ENCODE data around the gene GNG10. TPM values are rescaled to one million over a fixed set of nuclear protein-coding genes. Genes with fewer than 3 reads are reported as not detected.

The GNG10 gene
- total RNA-seq, 2 experiments from 2014 or later = 18.0 to 19.3 TPM

DNA sequence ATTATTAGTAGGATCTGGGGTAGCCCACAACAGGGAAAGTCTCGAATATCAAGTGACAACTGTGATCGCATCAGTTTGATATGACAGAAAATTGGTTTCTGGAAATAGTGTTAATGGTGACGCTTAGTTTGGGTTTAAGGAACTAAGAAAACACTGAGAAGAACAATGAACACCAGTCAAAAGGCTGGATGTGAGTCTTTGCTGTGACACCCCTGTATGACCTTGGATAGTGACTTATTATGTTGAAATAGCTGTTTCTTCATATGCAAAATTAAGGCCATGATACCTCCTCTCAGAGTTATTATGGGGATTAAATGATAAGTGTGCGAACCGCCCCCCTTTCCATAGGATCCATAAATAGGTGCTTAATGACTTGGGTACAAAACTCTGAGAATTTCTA, 29.3 kb upstream of the GNG10 start:
- no peak for DNase-seq
- Mint-ChIP-seq H3K9me3 (no peaks in the 10 kb centered on the region), H3K4me1 (peaks cover 41% of the 10 kb centered on the region), H3K4me3 (peak overlapping the region; percentile 89), H3K36me3 (ENCODE audit: low read depth) (peaks cover 4% of the 10 kb centered on the region), H3K27ac (peak overlapping the region; percentile 91), H3K27me3 (no peaks in the 10 kb centered on the region)
- CTCF ChIA-PET = interaction anchor here (0.5 to 1.6 kb wide), 2 partner anchors 30 to 48 kb away, joined by 3 read pairs; no protein-coding TSS in a partner anchor
- POLR2A ChIA-PET = no interaction called here

DNA sequence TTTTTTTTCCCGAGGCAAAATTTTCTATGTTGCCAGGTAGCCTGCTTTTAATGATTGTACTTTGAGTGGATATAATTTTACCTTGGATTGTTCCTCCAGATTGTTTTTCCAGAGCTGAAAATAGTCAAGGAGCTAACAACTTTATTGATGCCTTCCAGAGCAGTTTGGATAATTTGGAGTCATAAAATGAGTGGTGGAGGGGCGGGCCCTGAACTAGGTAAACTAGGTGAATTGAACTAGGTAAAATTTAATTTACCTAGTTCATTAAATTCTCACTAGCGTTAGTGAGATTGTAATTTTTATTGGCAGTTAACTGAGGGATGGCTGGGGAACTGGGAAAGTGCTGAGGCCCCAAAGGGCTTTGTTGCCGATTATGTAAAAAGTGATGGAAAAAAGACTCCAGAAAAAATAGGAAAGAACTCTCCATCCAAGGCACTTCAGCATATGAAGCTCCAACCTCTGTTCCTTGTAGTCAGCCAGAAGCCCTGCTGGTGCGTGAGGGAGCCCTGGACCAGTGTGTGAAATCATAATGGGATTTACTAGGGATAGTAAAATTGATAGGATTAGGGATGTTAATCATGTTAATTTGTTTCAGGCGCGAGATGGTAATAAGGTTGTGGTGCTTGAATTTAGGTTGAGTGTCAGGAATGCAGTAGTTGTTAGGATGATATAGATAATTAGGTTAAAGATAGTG, 28.6 kb upstream of the GNG10 start:
- H3K9me3 Mint-ChIP-seq = no peaks in the 10 kb centered on the region
- peak overlapping the region; percentile 89 for H3K4me3 Mint-ChIP-seq
- H3K36me3 Mint-ChIP-seq (ENCODE audit: low read depth) = peaks cover 4% of the 10 kb centered on the region
- ChIA-PET POLR2A (no interaction called here), CTCF (interaction anchor here (0.5 kb wide), 1 partner anchor 47 kb away, joined by 3 read pairs; no protein-coding TSS in a partner anchor)
- no peak overlapping the region for H3K27ac Mint-ChIP-seq
- H3K27me3 Mint-ChIP-seq = no peaks in the 10 kb centered on the region
- DNase-seq = no peak
- H3K4me1 Mint-ChIP-seq = peaks cover 41% of the 10 kb centered on the region

DNA sequence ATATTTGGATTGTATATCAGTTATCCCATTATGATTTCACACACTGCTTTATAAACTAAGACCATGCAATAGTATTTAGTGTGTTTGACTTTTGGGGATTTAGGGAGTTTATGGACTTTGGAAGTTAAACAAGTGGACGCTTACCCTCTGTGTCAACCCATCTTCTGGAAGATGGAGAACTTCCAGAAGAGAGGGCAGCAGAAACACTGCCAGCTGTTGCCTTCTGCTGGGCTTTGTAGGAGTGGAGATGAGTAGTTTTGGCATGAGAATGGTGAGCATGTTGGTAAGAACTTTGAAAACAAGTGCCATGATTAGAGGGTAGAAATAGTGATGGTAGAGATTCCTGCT, 28.0 kb upstream of the GNG10 start:
- CTCF ChIA-PET = no interaction called here
- Mint-ChIP-seq H3K4me1 (peaks cover 41% of the 10 kb centered on the region), H3K36me3 (ENCODE audit: low read depth) (peaks cover 4% of the 10 kb centered on the region), H3K9me3 (no peaks in the 10 kb centered on the region), H3K27ac (no peak overlapping the region), H3K27me3 (no peaks in the 10 kb centered on the region), H3K4me3 (peak overlapping the region; percentile 89)
- POLR2A ChIA-PET = interaction anchor here (0.5 kb wide), 1 partner anchor 134 kb away, joined by 3 read pairs; no protein-coding TSS in a partner anchor
- no peak for DNase-seq

DNA sequence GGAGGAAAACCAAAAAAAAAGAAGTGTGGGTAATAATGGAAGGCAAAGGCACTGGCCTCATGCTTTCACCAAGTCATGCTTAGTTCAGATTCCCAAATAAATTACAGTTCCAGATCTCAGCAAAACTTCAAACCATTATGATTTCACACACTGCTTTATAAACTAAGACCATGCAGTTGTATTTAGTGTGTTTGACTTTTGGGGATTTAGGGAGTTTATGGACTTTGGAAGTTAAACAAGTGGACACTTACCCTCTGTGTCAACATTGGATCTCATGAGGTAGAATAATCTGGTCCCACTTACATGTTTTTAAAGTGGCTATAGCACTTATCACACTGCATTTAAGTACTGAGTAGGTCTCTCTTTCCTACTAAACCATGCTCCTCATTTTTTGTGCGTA, 26.5 kb upstream of the GNG10 start:
- Mint-ChIP-seq H3K36me3 (ENCODE audit: low read depth) (peaks cover 4% of the 10 kb centered on the region), H3K4me3 (no peak overlapping the region), H3K27me3 (no peaks in the 10 kb centered on the region), H3K27ac (no peak overlapping the region), H3K9me3 (no peaks in the 10 kb centered on the region), H3K4me1 (peaks cover 41% of the 10 kb centered on the region)
- ChIA-PET CTCF (no interaction called here), POLR2A (no interaction called here)
- no peak for DNase-seq

DNA sequence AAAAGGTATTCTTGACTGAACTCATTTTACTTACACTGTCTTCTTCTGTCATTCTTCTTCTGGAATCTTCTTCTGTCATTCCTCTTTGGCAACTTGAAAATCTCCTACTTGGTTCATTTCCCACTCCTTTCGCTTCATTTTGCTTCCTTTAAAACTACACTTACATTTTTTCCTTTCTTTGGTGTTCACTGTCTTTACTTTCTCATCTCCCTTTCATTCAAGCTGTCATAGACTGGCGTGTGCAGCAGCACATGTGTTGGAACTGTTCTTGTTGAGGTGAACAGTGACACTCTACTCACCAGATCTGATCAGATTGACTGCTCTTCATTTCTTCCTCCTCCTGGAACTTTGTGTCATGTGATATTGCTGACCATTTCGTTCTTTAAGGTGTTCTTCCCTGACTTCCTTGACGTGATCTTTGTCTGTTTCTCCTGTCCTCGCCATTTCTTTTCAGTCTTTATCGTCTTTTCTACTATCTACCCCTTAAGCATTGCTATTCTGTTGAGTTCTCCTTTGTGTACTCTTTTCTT, 23.9 kb upstream of the GNG10 start:
- peaks cover 4% of the 10 kb centered on the region for H3K36me3 Mint-ChIP-seq (ENCODE audit: low read depth)
- POLR2A ChIA-PET = no interaction called here
- peaks cover 29% of the 10 kb centered on the region for H3K4me1 Mint-ChIP-seq
- no peaks in the 10 kb centered on the region for H3K27me3 Mint-ChIP-seq
- CTCF ChIA-PET = no interaction called here
- H3K27ac Mint-ChIP-seq = no peak overlapping the region
- no peaks in the 10 kb centered on the region for H3K9me3 Mint-ChIP-seq
- no peak overlapping the region for H3K4me3 Mint-ChIP-seq
- DNase-seq = no peak

DNA sequence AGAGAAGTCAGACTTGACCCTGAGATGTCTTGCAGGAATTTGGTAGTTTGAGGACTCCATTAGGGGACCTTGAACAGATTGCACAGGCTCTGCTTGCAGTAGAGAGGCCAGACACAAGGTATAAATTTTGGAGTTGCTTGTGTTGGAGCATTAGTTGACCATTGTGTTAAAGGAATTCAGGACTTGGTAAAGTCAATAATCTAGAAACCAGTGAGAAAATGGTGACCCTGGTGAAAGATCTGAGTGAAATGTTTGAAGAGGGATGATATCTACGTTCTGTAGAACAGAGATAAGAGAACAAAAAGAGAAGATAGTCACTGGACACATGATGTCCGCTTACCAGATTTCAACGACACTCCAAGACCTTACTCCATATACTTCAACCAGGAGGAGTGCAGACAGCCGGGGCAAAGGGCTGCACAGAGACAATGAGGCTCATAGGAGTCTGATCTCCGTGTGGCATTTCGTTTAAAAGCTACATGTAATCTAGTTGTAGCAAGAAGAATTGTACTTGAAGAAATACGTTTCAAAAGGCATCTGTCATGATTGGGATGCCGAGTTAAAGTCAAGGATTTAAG, 17.1 kb upstream of the GNG10 start:
- CTCF ChIA-PET = no interaction called here

DNA sequence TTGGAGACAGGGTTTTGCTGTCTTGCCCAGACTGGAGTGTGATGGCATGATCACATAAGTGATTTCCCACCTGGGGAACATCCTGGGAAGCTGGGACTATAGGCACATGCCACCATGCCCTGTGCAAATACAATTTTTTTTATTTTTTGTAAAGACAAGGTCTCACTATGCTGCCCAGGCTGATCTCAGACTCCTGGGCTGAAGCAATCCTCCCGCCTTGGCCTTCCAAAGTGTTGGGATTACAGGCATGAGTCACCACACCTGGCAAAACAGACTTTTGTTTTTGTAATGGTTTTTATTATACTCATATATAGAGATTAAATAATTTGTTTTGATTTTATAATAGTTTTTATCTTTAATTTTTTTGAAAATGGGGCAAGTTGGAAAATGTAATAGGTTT, 15.6 kb upstream of the GNG10 start:
- Mint-ChIP-seq H3K27ac (no peak overlapping the region), H3K27me3 (no peaks in the 10 kb centered on the region), H3K4me3 (no peak overlapping the region), H3K36me3 (ENCODE audit: low read depth) (peaks cover 24% of the 10 kb centered on the region), H3K4me1 (peaks cover 1% of the 10 kb centered on the region), H3K9me3 (no peaks in the 10 kb centered on the region)
- POLR2A ChIA-PET = no interaction called here
- DNase-seq = no peak
- CTCF ChIA-PET = no interaction called here

More for the DNA sequence above, 17.1 kb upstream of the GNG10 start:
- peaks cover 19% of the 10 kb centered on the region for H3K36me3 Mint-ChIP-seq (ENCODE audit: low read depth)
- no peak overlapping the region for H3K27ac Mint-ChIP-seq
- POLR2A ChIA-PET = no interaction called here
- peaks cover 1% of the 10 kb centered on the region for H3K4me1 Mint-ChIP-seq
- no peaks in the 10 kb centered on the region for H3K27me3 Mint-ChIP-seq
- no peaks in the 10 kb centered on the region for H3K9me3 Mint-ChIP-seq
- no peak overlapping the region for H3K4me3 Mint-ChIP-seq
- no peak for DNase-seq

DNA sequence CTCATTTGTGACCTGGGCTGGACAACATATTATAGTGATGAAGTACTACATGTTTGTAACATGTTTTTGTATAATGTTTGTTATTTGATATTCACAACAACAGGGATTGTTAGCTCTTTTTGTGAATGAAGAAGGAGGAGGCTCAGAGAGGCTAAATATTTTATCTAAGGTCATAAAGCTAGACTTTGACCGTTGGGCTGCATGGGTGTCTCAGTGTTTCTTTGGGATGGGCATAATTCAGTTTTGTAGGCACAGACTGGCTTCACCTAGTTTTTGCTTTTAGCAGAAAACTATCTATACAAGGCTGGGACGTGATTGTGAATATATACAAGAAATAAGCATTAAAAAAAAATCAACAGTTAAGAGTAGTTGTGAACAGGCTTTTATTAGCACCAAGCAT, 15.0 kb upstream of the GNG10 start:
- peaks cover 24% of the 10 kb centered on the region for H3K36me3 Mint-ChIP-seq (ENCODE audit: low read depth)
- CTCF ChIA-PET = no interaction called here
- POLR2A ChIA-PET = no interaction called here
- no peak for DNase-seq
- no peaks in the 10 kb centered on the region for H3K27me3 Mint-ChIP-seq
- H3K4me3 Mint-ChIP-seq = no peak overlapping the region
- peaks cover 1% of the 10 kb centered on the region for H3K4me1 Mint-ChIP-seq
- no peaks in the 10 kb centered on the region for H3K9me3 Mint-ChIP-seq
- H3K27ac Mint-ChIP-seq = no peak overlapping the region

DNA sequence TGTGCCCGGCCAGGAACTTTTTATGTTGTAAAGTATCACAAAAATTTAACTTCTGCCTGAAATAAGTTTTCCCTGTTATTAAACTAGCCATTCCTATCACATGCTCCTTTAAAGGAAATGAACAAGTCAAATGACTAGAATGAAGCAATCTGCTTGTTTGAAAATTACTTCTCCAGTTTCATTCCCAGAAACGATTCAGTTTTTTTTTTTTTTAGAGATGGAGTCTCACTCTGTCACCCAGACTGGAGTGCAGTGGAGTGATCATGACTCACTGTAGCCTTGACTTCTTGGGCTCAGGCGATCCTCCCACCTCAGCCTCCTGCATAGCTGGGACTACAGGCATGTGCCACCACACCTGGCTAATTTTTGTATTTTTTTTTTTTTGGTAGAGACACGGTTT, 13.3 kb upstream of the GNG10 start:
- Mint-ChIP-seq H3K27me3 (no peaks in the 10 kb centered on the region), H3K27ac (no peak overlapping the region), H3K9me3 (no peaks in the 10 kb centered on the region), H3K4me3 (no peak overlapping the region), H3K4me1 (peaks cover 1% of the 10 kb centered on the region), H3K36me3 (ENCODE audit: low read depth) (peaks cover 22% of the 10 kb centered on the region)
- ChIA-PET POLR2A (no interaction called here), CTCF (no interaction called here)
- no peak for DNase-seq

DNA sequence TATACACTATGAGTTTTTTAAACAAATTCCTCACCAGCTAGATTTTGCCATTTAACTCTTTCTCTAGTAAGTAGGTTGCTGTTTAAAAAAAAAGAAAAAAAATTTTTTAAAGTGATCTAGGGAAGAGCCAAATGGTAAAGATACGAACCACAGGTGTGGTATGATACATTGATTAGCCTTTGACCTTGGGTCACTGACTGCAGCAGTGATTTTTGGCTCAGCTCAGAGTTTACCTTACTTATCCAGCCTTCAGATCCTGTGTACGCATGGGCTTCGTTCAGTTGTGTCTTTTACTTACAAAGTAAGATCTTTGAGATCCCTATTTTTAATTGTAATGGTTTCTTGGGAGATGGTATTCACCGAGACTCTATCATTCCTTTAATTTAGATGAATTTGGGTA, 12.4 kb upstream of the GNG10 start:
- peaks cover 1% of the 10 kb centered on the region for H3K4me1 Mint-ChIP-seq
- H3K27ac Mint-ChIP-seq = no peak overlapping the region
- CTCF ChIA-PET = no interaction called here
- no peaks in the 10 kb centered on the region for H3K27me3 Mint-ChIP-seq
- no peak for DNase-seq
- H3K36me3 Mint-ChIP-seq (ENCODE audit: low read depth) = peaks cover 22% of the 10 kb centered on the region
- H3K4me3 Mint-ChIP-seq = no peak overlapping the region
- H3K9me3 Mint-ChIP-seq = no peaks in the 10 kb centered on the region
- POLR2A ChIA-PET = no interaction called here

DNA sequence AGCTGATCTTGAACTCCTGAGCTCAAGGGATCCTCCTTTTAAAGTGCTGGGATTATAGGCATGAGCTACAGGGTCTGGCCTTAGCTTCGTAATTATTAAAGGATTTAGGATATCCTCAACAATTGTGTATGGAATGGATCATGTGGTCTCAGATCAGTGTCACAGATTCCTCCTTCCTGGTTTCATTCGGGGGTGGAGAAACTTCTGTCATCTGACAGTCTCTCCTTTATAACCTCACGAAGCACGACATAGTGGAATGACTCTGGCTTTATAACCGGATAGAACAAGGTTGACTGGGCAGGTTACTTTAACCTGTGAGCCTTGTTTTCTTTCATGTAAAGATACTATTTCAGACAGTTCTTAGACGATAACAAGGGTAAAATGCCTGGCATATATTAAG, 4.4 kb upstream of the GNG10 start:
- ChIA-PET CTCF (interaction anchor here (0.8 to 1.3 kb wide), 2 partner anchors 14 to 15 kb away, joined by 3 to 4 read pairs; no protein-coding TSS in a partner anchor), POLR2A (no interaction called here)
- peaks cover 12% of the 10 kb centered on the region for H3K36me3 Mint-ChIP-seq (ENCODE audit: low read depth)
- no peaks in the 10 kb centered on the region for H3K9me3 Mint-ChIP-seq
- peaks cover 4% of the 10 kb centered on the region for H3K4me1 Mint-ChIP-seq
- no peaks in the 10 kb centered on the region for H3K27me3 Mint-ChIP-seq
- DNase-seq = no peak
- no peak overlapping the region for H3K27ac Mint-ChIP-seq
- no peak overlapping the region for H3K4me3 Mint-ChIP-seq

DNA sequence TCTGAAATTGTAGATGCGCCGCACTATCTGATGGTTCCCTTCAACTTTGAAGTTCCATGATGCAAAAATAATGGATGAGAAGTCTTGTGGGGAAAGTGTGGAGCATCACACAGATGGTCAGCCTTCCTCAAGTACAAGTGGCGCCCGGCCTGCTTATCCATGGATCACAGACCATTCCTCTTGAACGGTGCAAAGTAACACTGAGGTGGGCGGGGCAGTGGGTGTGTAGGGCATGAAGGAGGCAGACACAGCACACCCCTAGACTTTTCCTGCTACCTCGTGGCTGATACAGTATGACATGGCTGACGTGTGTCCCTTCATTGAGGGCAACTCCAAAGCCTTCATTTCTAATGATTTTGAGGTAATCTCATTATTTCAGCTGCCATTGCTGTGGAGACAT, 2.5 kb upstream of the GNG10 start:
- H3K4me1 Mint-ChIP-seq = peaks cover 18% of the 10 kb centered on the region
- no peak for DNase-seq
- H3K27ac Mint-ChIP-seq = no peak overlapping the region
- ChIA-PET POLR2A (no interaction called here), CTCF (interaction anchor here (0.5 kb wide), 1 partner anchor 35 kb away, joined by 3 read pairs; no protein-coding TSS in a partner anchor)
- H3K27me3 Mint-ChIP-seq = no peaks in the 10 kb centered on the region
- H3K4me3 Mint-ChIP-seq = no peak overlapping the region
- H3K9me3 Mint-ChIP-seq = no peaks in the 10 kb centered on the region
- peaks cover 13% of the 10 kb centered on the region for H3K36me3 Mint-ChIP-seq (ENCODE audit: low read depth)

DNA sequence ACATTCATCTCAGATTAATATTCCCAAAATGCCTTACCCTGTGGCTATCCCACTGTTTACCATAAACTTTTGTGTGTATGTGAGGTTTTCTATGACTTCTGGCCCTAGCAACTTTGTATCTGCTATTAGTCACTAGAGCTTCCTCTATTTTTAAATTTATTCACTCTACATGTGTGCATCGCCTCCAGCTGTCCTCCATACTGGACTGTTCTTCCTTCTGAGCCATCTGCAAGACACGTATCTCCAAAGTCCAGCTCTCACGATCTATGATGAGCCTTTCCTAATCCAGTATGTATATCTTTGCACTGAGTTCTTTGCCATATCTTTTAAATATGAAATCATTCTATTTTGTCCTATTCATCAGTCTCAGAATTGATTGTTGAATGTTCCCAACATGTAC, 1.7 kb upstream of the GNG10 start:
- ChIA-PET POLR2A (no interaction called here), CTCF (interaction anchor here (0.5 kb wide), 1 partner anchor 36 kb away, joined by 3 read pairs; no protein-coding TSS in a partner anchor)
- Mint-ChIP-seq H3K9me3 (no peaks in the 10 kb centered on the region), H3K36me3 (ENCODE audit: low read depth) (peaks cover 15% of the 10 kb centered on the region), H3K4me3 (no peak overlapping the region), H3K27me3 (no peaks in the 10 kb centered on the region), H3K27ac (no peak overlapping the region), H3K4me1 (peaks cover 21% of the 10 kb centered on the region)
- DNase-seq = no peak

All from activated CD4-positive, alpha-beta T cell treated with anti-CD3 and anti-CD28 coated beads, Interleukin-2, amount 10 ng/mL, durations not matched to agents 7 days and 5 days (primary cell).